HG02610 (cell line): ENCODE measurements around the gene MAGI1.

ENCODE experiments used
- ATAC-seq: cut with Tn5 transposase; IDR thresholded peaks from one replicate; pipeline ENCODE4 v1.9.1; 2021; ENCODE audit warnings: mild to moderate bottlenecking, moderate library complexity; ENCODE audit not compliant: unreplicated experiment

The MAGI1 gene

DNA sequence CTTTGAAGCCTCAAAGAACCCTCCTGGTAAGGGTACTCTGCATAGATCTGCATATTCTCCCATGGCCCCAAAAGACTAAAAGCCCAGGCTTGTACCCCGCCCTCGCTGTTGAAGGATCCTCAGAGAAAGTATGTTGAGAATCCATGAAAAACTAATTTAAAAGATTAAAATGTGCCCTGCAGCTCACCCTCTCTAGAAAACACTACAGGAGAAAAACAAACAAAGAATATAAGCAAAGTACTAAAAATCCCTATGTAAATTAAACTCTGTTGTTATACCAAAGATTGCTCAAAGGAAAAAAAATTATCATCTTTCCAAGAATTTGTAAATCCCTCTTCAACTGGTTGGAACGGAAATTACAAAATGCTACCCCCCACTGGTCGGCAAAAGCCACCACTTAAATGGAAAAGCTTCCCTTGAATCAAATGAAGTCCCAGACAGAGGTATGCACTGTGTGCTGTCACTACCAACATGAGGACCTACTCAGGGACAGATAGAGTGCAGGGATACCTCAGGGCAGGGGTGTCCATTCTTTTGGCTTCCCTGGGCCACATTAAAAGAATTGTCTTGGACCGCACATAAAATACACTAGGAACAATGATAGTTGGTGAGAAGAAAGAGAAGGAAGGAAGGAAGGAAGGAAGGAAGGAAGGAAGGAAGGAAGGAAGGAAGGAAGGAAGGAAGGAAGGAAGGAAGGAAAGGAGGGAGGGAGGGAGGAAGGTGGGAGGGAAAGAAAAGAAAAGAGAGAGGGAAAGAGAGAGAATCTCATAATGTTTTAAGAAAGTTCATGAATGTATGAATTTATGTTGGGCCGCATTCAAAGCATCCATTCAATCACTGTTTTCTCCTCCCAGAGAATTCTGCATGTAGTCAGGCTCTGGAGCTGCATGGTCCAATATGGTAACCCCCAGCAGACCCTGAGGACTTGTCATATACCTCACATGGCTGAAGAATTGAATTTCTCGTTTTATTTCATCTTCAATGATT lies 88.1 kb downstream of the MAGI1 start:
- ATAC-seq, result no peak

DNA sequence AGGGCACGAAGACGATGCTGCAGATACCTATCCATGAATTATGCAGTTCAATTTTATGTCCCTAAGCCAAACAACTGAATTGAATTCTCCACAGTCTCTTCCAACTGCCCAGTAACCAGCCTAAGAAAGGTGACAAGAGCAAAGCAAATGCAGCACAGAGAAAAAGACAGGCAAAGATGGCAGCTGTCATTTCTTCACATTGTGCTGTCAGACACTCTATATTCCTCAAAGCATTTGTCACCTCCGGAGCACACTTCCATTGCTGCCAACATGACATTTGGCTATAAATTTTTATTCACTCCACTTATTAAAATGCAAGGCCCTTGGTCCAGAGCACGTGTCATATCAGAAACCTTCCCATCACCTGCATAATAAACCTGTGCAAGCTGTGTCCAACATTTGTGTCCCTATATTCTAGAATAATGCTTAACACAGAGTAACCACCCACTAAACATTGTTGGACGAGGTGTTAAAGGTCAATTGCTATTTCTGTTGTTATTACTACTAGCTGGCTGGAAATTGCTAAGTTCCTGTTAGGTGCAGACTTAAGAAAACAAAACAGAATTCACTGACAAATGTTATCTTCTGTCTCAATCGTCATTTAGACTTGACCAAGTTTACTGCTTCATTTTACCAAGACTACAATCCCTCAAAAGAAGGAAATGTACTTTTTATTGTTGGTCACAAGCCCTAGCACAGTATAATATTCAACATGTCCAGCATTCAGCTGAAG lies 89.7 kb downstream of the MAGI1 start:
- no peak for ATAC-seq

DNA sequence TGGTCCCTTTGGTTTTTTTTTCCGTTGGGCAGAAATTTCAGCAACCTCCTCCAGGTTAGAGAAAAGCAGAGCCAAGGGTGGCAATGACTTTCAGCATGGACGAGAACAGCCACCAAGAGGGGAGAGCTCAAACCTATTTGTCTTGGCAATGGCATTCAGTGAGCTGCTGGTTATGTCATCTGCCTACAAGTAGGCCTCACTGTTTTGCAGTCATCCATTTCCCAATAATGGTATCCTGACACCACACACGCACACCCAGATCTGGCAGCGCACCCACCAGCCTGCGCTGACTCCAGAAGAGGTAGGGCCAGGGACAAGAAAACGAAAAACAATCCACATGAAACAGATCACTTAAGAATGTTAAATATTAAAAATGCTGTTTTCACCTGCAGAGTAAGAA lies 92.3 kb downstream of the MAGI1 start:
- ATAC-seq, result no peak

GRCh38 chr3:65945953-65946352 lies 92.8 kb downstream of the MAGI1 start:
- no peak for ATAC-seq

DNA sequence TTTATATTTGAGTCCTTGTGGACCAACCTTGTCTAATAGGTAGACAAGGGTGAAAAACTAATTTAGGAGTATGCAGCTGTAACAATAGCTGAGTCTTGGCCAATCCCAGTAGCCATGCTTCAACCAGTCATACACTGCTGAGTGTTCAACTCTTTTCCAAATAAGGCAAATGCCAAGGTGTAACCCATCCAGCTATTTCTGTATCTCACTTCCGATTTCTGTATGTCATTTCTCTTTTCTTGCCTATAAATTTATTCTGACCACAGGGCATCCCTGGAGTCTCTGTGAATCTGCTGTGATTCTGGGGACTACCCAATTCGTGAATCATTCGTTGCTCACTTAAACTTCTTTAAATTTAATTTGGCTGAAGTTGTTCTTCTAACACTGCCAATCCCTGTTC lies 93.2 kb downstream of the MAGI1 start:
- ATAC-seq, result no peak

DNA sequence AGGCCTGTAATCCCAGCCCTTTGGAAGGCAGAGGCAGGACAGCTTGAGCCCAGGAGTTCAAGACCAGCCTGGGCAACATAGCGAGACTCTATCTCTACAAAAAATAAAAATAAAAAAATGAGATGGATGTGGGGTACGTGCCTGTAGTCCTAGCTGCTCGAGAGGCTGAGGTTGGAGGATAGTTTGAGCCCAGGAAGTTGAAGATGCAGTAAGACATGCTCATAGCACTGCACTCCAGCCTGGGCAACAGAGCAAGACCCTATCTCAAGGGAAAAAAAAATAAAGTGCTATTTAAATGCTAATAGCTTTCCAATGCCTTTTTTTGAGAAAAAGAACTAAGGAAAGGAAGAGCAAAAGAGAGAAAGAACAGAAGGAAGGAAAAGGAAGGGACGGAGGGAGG lies 94.5 kb downstream of the MAGI1 start:
- no peak for ATAC-seq

DNA sequence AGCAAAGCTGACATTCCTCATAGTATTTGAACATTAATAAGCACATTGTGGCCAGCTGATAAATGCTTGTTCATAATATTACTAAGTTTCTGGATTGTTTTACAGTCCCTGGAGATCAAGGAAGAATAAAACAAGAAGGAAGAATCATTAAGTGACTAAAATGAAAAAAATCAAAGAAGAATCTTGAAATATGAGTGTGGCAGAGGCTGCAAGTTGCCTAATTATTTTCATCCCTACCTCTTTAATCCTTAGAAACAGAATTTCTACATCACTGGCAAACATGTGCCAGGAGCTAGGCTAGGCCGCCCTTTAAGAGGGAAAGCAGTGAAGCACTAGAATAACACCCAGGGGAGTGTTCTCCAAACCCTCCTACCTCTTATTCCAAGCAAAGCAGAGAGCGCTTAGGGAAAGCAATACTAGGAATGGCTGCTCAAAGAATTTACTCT lies 98.9 kb downstream of the MAGI1 start:
- no peak for ATAC-seq

- no peak for ATAC-seq
Measured at GRCh38 chr3:65939184-65939583, 99.5 kb downstream of the MAGI1 start.

- no peak for ATAC-seq
Measured at GRCh38 chr3:65938676-65939075, 100.0 kb downstream of the MAGI1 start.

DNA sequence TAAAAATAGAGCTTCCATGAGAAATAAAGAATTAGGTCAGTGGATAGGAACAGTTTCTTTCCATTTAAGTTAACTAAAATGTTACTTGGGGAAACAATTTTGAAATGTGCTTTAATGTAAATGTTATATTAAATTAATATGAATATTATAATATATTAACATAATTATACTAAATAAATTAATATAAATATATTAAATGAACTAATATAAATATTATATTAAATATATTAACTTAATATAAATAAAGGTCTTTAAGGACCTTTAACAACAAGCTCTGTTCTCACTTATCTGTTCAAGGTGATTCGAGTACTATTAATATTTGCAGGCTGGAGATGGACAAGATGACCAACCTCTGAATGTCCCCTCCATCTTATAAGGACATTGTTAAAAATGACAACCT lies 100.6 kb downstream of the MAGI1 start:
- ATAC-seq, result no peak

DNA sequence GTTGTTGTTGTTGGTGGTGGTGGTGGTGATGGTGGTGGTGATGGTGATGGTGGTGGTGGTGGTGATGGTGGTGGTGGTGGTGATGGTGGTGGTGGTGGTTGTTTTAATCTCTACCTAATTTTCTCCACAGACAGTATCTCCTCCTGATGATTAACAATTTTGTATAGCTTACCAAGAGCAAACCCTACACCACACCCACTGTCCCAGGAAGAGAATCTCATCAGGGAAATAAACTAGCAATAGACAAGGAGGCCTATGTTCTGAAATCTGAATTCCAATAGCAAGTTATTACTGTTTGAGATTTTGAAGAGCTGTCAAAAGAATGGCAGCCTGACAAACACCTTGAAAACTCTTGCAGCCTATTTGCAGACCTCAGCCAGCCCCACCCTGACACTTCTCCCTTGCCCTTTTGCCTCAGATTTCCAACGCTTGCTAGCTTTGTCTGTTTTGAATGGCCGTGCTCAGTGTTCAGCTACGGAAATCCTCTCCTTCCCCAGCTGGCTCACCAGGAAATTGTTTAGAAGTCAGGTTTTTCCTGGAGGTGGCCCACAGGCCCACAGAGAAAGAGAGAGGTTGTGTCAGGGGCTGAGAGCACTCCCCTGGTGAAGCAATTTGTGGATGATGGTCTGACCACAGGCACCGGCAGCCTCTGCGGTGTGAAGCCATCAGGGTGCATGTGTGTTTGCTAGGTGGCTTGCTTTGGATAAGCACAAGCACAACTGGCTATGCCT lies 101.6 kb downstream of the MAGI1 start:
- ATAC-seq, result no peak

- ATAC-seq, result no peak
Measured at GRCh38 chr3:65935724-65936123, 103.0 kb downstream of the MAGI1 start.

GRCh38 chr3:65930648-65931047 lies 108.1 kb downstream of the MAGI1 start:
- no peak for ATAC-seq

GRCh38 chr3:65928110-65928509 lies 110.6 kb downstream of the MAGI1 start:
- ATAC-seq, result no peak

DNA sequence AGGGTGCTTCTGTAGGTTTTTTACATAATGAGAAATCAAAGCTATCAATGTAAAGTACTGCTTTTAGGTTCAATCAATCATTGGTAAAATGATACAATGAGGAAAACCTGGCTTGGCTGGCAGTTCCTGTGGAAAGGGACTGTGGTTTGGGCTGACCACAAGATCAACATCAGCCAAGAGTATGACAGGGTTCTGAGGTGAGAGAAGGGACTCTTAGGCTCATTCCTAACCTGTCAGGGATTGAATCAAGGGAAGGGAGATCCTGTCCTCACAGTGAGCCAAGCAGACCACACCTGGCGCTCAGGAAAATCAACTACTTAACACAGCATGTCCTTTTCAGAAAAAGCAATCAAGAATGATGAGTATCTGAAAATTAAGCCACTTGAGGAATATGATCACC lies 111.1 kb downstream of the MAGI1 start:
- ATAC-seq, result no peak

- no peak for ATAC-seq
Measured at GRCh38 chr3:65925254-65925954, 113.3 kb downstream of the MAGI1 start.

DNA sequence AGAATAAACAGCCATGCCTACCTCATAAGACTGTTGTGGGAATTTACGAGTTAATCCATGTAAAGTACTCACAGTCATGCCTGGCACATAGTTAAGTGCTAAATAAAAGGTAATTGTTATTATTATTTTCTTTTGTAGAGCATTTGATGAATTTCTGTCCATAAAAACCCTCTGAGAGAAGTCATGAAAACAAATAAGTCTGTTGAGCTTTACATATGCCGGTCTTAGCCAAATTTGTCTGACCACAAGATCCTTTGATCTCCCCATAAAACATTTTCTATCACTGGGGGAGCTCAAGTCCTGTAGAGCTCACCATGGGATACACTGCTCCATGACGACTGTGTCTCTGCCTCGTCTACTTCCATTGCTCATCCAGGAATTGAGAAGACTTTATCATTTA lies 114.0 kb downstream of the MAGI1 start:
- ATAC-seq, result no peak

GRCh38 chr3:65922441-65922840 lies 116.3 kb downstream of the MAGI1 start:
- ATAC-seq, result no peak

- no peak for ATAC-seq
Measured at GRCh38 chr3:65919826-65920225, 118.9 kb downstream of the MAGI1 start.

- ATAC-seq, result no peak
Measured at GRCh38 chr3:65915477-65915876, 123.2 kb downstream of the MAGI1 start.
